Aorta (tissue), 5 donors: ENCODE results near the gene PAM. TPM values are rescaled to one million over a fixed set of nuclear protein-coding genes. Genes with fewer than 3 reads are reported as not detected.

Experiments used
- ATAC-seq: fragments of 200-7000 bp; cut with Tn5 transposase; one replicate; pipeline ENCODE4 v1.9.1; 2022; ENCODE audit warnings: moderate library complexity; ENCODE audit not compliant: low FRiP score
- DNase-seq, 2 donors: peaks; one replicate each; pipeline ENCODE4 v3.0.0-alpha.2; 2020
- H3K27ac ChIP-seq, 2 donors: one replicate each; pipeline ENCODE4 v1.5.1; 2013; ENCODE audit warnings: low read length in 2 of 2, mild to moderate bottlenecking in 2 of 2, moderate library complexity in 2 of 2, control low read depth in 1 of 2, inconsistent platforms in 1 of 2, low read depth in 1 of 2
- H3K27me3 ChIP-seq, 2 donors: one replicate each; pipeline ENCODE4 v1.6.1; 2013; ENCODE audit warnings: control low read depth in 1 of 2, low read length in 1 of 2, mild to moderate bottlenecking in 1 of 2, moderate library complexity in 1 of 2; ENCODE audit not compliant: insufficient read depth in 2 of 2, control insufficient read depth in 1 of 2
- H3K36me3 ChIP-seq, 2 donors: one replicate each; pipeline ENCODE4 v1.6.1; 2013; ENCODE audit warnings: control low read depth in 1 of 2, low read length in 1 of 2, mild to moderate bottlenecking in 1 of 2; ENCODE audit not compliant: insufficient read depth in 2 of 2, control insufficient read depth in 1 of 2
- H3K4me1 ChIP-seq, 2 donors: one replicate each; pipeline ENCODE4 v1.6.1; 2013; ENCODE audit warnings: low read length in 2 of 2, control low read depth in 1 of 2, mild to moderate bottlenecking in 1 of 2, moderate library complexity in 1 of 2; ENCODE audit not compliant: insufficient read depth in 2 of 2, control insufficient read depth in 1 of 2
- H3K4me3 ChIP-seq, 2 donors: one replicate each; pipeline ENCODE4 v1.5.1; 2013; ENCODE audit warnings: low read length in 2 of 2, control low read depth in 1 of 2, mild to moderate bottlenecking in 1 of 2
- H3K9me3 ChIP-seq: one replicate; pipeline ENCODE4 v1.6.1; 2013; ENCODE audit warnings: mild to moderate bottlenecking, low read length; ENCODE audit not compliant: control insufficient read depth
- WGBS, 2 donors: extraction: QIAGEN DNeasy Blood & Tissue Kit; methylation state at CpG; one replicate each; pipeline ENCODE4 v1.1.7; 2013; 5-methylcytosine and 5-hydroxymethylcytosine counted together
- intact Hi-C, 2 donors: fragments of 100-400 bp; cut with DNase I; formaldehyde crosslinking; loops; one replicate each; pipeline versions ENCODE4 v1.14.2 to v1.15.0; 2022
- long read RNA-seq, 2 donors: library from polyadenylated mRNA; unstranded; transcript quantifications; one replicate each; pipeline ENCODE4 v2.0.0, GENCODE V29; 2020 to 2021
- polyA plus RNA-seq, 2 donors: library from polyadenylated mRNA; stranded (reverse); fragments of 200-250 nt; gene quantifications; one replicate each; pipeline ENCODE4 v1.2.3, GENCODE V29; 2013
- total RNA-seq, 2 donors: library from RNA; stranded (reverse); fragmentation: NEBNext Ultra II Directional; extraction: Animal tissue kit (Norgen Biotek cat#: 25700); gene quantifications; one replicate each; pipeline ENCODE4 v1.2.1, GENCODE V29; 2021
- donor health status: healthy with polysubstance abuse.
- donor health status: Bipolar disorder and iron deficiency.
- donor health status: DM: no; HTN: no; CAD: no.
- donor health status: DM: no; HTN: no; CAD: no.
- donor health status: DM: yes; HTN: yes; CAD: no.

PAM gene
- 100 to 1,000 TPM; 711 to 787 TPM for total RNA-seq
- polyA plus RNA-seq = 100 to 1,000 TPM; 382 to 528 TPM
- long read RNA-seq, donor 1, full-length matches to known transcripts = 25 of 453 reads
- long read RNA-seq, donor 1, partial matches to known transcripts = 244 of 453 reads
- long read RNA-seq, donor 1, other reads (novel, unspliced or antisense) = 184 of 453 reads
- long read RNA-seq, donor 2, full-length matches to known transcripts = 37 of 323 reads
- long read RNA-seq, donor 2, partial matches to known transcripts = 78 of 323 reads
- long read RNA-seq, donor 2, other reads (novel, unspliced or antisense) = 208 of 323 reads

DNA sequence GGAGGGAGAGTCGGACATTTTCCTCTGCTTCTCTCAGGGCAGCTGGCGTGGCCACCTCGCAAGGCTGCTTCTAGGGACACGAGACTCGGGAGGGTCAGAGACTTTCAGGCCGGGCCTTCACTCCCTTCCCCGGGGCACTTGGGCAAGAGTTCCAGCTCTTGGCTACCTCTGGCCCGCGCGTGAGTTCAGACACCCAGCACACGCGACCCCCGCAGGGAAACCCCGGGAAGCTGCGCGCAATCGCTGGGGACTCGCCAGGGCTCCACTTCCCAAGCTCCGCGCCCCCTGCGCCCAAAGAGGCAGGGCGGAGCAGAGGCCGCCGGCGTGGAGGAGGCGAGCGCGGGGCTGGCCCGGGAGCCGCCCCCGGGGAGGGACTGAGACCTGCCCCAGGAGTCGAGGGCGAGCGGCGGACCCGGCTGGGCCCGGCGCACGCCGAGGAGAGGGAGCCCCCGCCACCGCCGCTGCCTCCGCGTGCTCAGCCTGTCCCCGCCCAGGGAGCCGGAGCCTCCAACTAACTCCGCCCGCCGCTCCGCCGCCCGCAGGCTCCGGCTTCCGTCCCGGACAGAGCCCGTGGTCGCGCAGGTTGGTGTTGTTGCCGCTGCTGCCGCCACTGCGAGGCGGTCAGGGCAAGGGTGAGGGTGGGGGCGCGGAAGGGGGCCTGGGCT, at the start of gene PAM:
TSS of gene PAM (plus strand) at position 539 of the 665 bp plus-strand sequence. CDS start 110,891 bp downstream, outside the sequence.
- H3K4me1 ChIP-seq = peaks cover 0 to 3% of the 10 kb centered on the region in 2 donors
- no peaks in the 10 kb centered on the region for H3K27me3 ChIP-seq
- H3K4me3 ChIP-seq = peak within 1 kb of the TSS; percentile 79 to 92
- H3K27ac ChIP-seq = peak within 1 kb of the TSS; percentile 81 to 93
- no peaks in the 10 kb centered on the region for H3K9me3 ChIP-seq
- DNase-seq (peak; percentile 89 to 93), ATAC-seq (peak; percentile 94)
- intact Hi-C loops = loop anchor here (5.0 to 10.0 kb wide), 3 partner anchors 112 to 362 kb away; no protein-coding TSS in a partner anchor
- no peaks in the 10 kb centered on the region for H3K36me3 ChIP-seq
- WGBS, 2 donors = 0% methylated on average over 44 to 65 of the region's 65 CpGs

DNA sequence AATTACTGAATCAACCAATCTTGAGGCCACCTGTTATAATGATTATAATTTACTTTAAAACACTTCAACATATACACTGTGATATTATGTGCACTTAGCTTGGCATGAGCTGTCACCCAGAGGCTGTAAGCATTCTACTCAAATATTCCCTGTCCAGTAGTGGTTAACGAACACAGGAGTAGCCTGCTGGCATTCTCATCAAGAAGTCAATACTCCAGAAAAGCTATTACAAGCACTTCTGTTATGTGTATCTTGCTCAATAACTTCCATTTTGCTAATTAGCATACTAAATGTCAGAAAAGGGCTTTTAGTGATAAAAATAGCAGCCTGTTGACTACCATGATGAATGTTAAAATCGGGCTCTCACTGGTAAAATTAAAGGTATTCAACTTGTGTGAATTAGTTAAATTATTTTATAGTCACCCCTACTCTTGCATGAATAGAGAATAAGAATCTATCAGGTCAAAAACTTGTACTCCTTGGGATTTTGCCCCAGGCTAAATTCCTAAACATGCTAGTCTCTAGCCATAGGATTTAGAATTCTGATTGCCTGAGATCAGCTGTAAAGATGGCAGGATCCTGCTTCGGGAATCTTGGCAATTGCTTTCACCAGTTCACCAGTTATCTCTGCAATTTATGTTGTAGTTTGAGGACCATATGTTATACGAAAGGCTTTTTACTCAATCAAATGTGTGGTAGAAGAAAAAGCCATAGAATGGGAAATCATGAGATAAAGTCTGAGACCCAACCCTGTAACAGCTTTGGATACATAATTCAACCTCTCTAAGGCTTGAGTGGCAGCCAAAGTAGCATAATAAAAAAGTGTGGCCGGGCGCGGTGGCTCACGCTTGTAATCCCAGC, 43.4 kb upstream of the PAM start:
- H3K27ac ChIP-seq = no peak overlapping the region
- no peaks in the 10 kb centered on the region for H3K36me3 ChIP-seq
- no peaks in the 10 kb centered on the region for H3K27me3 ChIP-seq
- WGBS, 2 donors = 79 to 84% methylated on average over 8 of the region's 8 CpGs
- no peak overlapping the region for H3K4me3 ChIP-seq
- intact Hi-C loops = no loop called here
- ATAC-seq (no peak), DNase-seq (no peak)
- H3K4me1 ChIP-seq = no peaks in the 10 kb centered on the region
- H3K9me3 ChIP-seq = no peaks in the 10 kb centered on the region

DNA sequence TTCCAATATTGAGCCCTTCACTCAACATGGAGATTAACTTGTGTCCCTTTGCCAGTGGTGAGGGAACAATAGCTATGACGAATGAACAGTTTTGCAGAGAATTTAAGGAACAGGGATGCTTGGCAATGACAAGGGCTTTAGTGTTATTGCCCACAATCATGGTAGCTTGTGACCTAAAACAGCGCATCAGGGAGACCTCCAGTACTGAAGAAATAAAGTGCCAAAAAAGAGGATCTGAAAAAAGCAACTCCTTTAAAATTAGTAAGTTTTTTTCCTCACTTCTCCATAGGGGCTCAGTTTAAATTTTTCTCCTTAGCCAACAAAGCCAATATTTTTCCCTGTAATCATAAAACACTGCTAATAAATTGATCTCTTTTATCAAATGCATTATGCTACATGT, 41.8 kb upstream of the PAM start:
- no peak overlapping the region for H3K4me3 ChIP-seq
- no peaks in the 10 kb centered on the region for H3K4me1 ChIP-seq
- WGBS, 2 donors = 89 to 94% methylated on average over 2 of the region's 2 CpGs
- no peaks in the 10 kb centered on the region for H3K9me3 ChIP-seq
- no peak overlapping the region for H3K27ac ChIP-seq
- no peaks in the 10 kb centered on the region for H3K36me3 ChIP-seq
- no peak for DNase-seq
- intact Hi-C loops = no loop called here
- H3K27me3 ChIP-seq = no peaks in the 10 kb centered on the region
- ATAC-seq = no peak

DNA sequence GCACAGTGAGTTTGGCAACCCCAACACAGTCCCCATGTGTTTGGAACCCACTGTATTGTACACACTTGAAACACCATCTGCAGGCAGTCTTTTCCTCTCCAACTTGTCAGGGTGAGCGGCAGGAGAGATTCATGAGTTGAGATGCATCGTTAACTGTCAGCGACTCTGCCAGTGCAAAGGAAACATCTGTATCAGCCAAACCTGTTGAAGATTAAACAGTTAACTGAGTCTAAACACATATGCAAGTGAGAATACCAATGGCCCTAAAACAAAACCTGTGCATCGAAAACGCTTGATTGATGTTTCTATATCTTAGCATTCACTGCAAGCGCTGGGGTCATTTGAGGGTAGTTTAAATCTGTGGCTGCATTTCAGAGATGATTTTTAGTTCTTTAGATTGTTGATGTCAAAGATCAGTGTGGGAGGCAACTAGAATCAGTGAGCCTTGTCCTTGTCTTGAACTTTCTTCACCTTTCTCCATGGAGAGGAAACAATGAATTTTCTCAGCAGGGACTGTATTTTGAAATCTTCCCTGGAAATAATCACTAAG, 41.3 kb upstream of the PAM start:
- no peaks in the 10 kb centered on the region for H3K4me1 ChIP-seq
- WGBS, 2 donors = 50 to 66% methylated on average over 6 of the region's 6 CpGs
- no peak for ATAC-seq
- intact Hi-C loops = no loop called here
- no peaks in the 10 kb centered on the region for H3K36me3 ChIP-seq
- H3K27me3 ChIP-seq = no peaks in the 10 kb centered on the region
- no peak overlapping the region for H3K4me3 ChIP-seq
- H3K9me3 ChIP-seq = no peaks in the 10 kb centered on the region
- no peak overlapping the region for H3K27ac ChIP-seq
- no peak for DNase-seq

DNA sequence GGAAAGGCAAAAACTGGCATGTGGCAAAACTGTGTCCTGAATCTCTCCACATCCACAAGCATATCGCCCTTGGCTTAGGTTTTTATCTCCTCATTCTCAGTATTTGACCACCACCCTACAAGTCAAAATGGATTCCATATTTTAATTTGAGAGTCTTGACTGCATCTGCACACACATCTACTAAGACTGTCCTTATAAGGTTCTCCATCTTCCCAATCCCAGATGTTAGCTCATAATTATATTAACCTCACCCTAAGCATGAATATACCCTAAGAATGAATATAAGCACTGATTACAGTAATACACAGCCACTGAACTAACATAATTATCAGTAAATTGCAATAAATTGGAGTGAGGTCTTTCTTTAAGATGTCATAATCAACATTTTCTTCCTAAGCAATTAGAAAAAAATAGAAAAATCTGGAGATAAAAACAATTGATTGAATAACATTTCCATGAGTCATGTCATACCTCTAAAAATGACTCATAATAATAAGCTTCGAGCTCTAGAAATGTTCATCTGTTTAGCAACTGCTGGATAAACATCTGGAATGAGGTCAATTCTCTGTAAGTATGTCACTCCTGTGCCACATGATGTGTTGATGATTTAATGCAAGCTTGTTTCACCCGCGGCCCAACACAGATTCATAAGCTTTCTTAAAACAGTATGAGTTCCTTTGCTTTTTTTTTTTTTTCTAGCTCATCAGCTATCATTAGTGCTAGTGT, 39.9 kb upstream of the PAM start:
- H3K27ac ChIP-seq = no peak overlapping the region
- DNase-seq = no peak
- no peak for ATAC-seq
- H3K4me1 ChIP-seq = no peaks in the 10 kb centered on the region
- no peaks in the 10 kb centered on the region for H3K9me3 ChIP-seq
- WGBS, 2 donors = 57 to 61% methylated on average over 4 of the region's 4 CpGs
- no peak overlapping the region for H3K4me3 ChIP-seq
- no peaks in the 10 kb centered on the region for H3K27me3 ChIP-seq
- H3K36me3 ChIP-seq = no peaks in the 10 kb centered on the region
- intact Hi-C loops = no loop called here

DNA sequence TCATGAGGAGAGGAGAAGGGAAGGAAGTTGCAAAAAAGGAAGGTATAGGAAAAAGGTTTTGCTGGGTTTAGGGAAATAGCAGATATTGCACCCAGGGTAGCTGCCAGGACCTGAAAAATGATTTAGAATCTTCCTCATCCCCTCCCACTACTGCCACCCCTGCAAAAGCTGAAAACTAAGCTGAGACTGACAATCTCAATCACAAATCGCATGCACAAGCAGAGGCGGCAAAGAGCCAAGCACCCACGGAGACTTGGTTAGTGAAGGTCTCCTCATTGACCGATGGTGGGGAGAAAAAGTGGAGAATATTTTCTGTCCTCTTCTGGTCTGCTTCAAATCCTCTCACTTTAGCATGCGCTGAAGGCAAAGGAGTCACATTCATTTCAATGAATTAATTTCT, 39.1 kb upstream of the PAM start:
- Histone ChIP-seq H3K27ac (no peak overlapping the region), H3K4me3 (no peak overlapping the region), H3K9me3 (no peaks in the 10 kb centered on the region), H3K36me3 (no peaks in the 10 kb centered on the region), H3K27me3 (no peaks in the 10 kb centered on the region), H3K4me1 (no peaks in the 10 kb centered on the region)
- no peak for DNase-seq
- WGBS, 2 donors = 97% methylated on average over 5 of the region's 5 CpGs
- intact Hi-C loops = no loop called here
- ATAC-seq = no peak

DNA sequence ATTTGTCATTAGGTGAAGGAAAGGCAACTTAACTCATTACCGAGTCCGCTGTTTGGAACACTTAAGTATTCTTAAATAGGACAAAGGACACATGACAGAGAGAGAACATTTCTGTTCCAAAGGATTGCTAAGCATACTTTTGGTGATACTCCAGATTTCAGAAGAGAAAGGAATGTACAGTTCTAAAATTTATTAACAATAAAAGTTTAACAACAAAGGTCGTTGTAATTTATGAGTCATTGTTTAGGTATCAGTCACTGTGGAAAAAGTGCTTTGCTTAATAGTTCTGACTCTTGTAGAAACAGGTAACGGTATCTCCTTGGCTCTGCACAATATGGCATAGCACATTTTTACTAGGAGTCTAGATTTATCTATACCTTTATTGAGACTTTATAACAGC, 36.3 kb upstream of the PAM start:
- no peak overlapping the region for H3K27ac ChIP-seq
- intact Hi-C loops = no loop called here
- DNase-seq = no peak
- H3K4me1 ChIP-seq = no peaks in the 10 kb centered on the region
- H3K36me3 ChIP-seq = no peaks in the 10 kb centered on the region
- H3K27me3 ChIP-seq = no peaks in the 10 kb centered on the region
- H3K4me3 ChIP-seq = no peak overlapping the region
- ATAC-seq = no peak
- 64 to 67% methylated on average over 4 of the region's 4 CpGs for WGBS, 2 donors
- no peaks in the 10 kb centered on the region for H3K9me3 ChIP-seq

DNA sequence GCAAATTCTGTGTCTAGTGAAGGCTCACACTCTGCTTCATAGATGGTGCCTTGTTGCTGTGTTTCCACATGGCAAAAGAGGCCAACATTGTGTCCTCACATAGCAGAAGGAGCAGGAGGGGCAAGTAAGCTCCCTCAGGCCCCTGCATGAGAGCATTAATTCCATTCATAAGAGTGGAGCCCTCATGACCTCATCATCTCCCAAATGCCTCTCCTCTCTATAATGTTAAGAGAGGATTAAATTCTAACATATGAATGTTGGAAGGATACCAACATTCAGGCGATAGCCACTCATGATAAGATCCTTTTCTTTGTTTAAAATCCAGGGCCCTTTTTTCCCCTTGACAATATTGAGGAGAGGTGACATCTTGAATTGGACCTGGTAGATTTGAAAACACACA, 35.2 kb upstream of the PAM start:
- Histone ChIP-seq H3K9me3 (no peaks in the 10 kb centered on the region), H3K4me3 (no peak overlapping the region), H3K4me1 (no peaks in the 10 kb centered on the region), H3K36me3 (no peaks in the 10 kb centered on the region), H3K27ac (no peak overlapping the region), H3K27me3 (no peaks in the 10 kb centered on the region)
- intact Hi-C loops = no loop called here
- ATAC-seq = no peak
- WGBS, 2 donors = 87 to 89% methylated on average over 1 of the region's 1 CpG
- no peak for DNase-seq
